Neural crest cell (in vitro differentiated cells): ENCODE results near the gene DTX2. TPM values are rescaled to one million over a fixed set of nuclear protein-coding genes. Genes with fewer than 3 reads are reported as not detected.
"Not testable (repeated sequence)": the region's sequence is repeated elsewhere in the genome, so short reads cannot be mapped to it uniquely, and the experiment has no call there.

Source experiments
- DNase-seq: peaks from one replicate; pipeline ENCODE4 v3.0.0; 2021; ENCODE audit warnings: low read depth, mixed read lengths, low spot score
- H3K27ac Mint-ChIP-seq: one replicate; pipeline ENCODE4 v1.8.0; 2021; ENCODE audit warnings: mild to moderate bottlenecking, mixed read lengths; ENCODE audit not compliant: unreplicated experiment
- H3K27me3 Mint-ChIP-seq: 2 replicates; pipeline ENCODE4 v1.8.0; 2021; ENCODE audit warnings: low read depth, mild to moderate bottlenecking, mixed read lengths
- H3K36me3 Mint-ChIP-seq: 2 replicates; pipeline ENCODE4 v1.8.0; 2021; ENCODE audit warnings: low read depth, mild to moderate bottlenecking, mixed read lengths
- H3K4me1 Mint-ChIP-seq: 2 replicates; pipeline ENCODE4 v1.8.0; 2021; ENCODE audit warnings: mixed read lengths
- H3K4me3 Mint-ChIP-seq: one replicate; pipeline ENCODE4 v1.8.0; 2021; ENCODE audit warnings: mild to moderate bottlenecking, mixed read lengths
- H3K9me3 Mint-ChIP-seq: 2 replicates; pipeline ENCODE4 v1.8.0; 2021; ENCODE audit warnings: mixed read lengths
- total RNA-seq: library from RNA; stranded (reverse); gene quantifications from 2 replicates; pipeline ENCODE4 v1.2.1, GENCODE V29; 2021

Gene DTX2
- total RNA-seq, 1 donor from 2014 or later = 24.2 TPM

GRCh38 chr7:76484456-76484855 is 22.9 kb downstream of the DTX2 start:
- not testable (repeated sequence) for H3K36me3 Mint-ChIP-seq, DNase-seq, H3K4me3 Mint-ChIP-seq, H3K27ac Mint-ChIP-seq, H3K4me1 Mint-ChIP-seq, H3K27me3 Mint-ChIP-seq, H3K9me3 Mint-ChIP-seq

GRCh38 chr7:76485822-76486610 is 24.5 kb downstream of the DTX2 start:
- H3K9me3 Mint-ChIP-seq, H3K4me1 Mint-ChIP-seq, H3K27ac Mint-ChIP-seq, H3K27me3 Mint-ChIP-seq, DNase-seq, H3K36me3 Mint-ChIP-seq, H3K4me3 Mint-ChIP-seq: not testable (repeated sequence)

DNA sequence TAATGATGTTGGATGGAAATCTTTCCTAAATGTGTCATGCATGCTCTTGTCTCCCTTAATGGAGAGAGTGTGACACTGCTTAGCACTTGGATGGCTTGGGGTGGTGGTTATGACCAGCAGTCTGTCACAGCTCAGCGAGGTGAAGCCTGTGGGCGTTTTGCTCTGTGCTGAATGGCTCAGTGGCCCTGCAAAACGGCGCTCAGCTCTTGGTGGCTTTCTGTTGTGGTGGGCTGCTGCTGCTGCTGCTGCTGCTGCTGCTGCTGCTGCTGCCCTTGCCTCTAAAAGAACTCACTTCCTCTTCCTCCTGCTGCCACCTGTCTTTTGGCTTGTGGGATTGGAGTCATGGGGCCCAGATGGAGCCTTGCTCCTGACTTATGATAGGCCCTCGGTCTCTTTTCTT is 25.1 kb downstream of the DTX2 start:
- H3K36me3 Mint-ChIP-seq = not testable (repeated sequence)

GRCh38 chr7:76487969-76488368 is 26.5 kb downstream of the DTX2 start:
- DNase-seq, H3K4me1 Mint-ChIP-seq, H3K36me3 Mint-ChIP-seq, H3K27me3 Mint-ChIP-seq, H3K4me3 Mint-ChIP-seq, H3K9me3 Mint-ChIP-seq, H3K27ac Mint-ChIP-seq: not testable (repeated sequence)

More for the DNA sequence above, 25.1 kb downstream of the DTX2 start:
- not testable (repeated sequence) for H3K4me1 Mint-ChIP-seq, H3K27me3 Mint-ChIP-seq, H3K4me3 Mint-ChIP-seq, DNase-seq, H3K9me3 Mint-ChIP-seq, H3K27ac Mint-ChIP-seq

DNA sequence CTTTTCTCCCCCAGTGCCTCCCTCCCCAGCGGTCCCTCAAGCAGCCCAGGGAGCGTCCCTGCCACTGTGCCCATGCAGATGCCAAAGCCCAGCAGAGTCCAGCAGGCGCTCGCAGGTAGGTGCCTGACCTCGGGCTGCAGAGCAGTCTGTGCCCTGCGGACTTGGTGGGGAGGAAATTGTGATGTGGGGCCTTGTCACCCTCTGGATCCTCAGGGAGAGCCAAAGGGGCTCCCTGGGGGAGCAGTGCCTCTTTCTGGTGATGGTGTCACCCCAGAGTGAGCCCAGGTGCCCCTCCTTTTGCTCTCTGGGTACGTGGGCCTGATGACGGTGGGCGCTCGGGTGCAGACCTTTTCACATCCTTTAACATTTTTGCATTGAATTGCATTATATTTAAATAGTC is 30.6 kb downstream of the DTX2 start:
- not testable (repeated sequence) for H3K4me1 Mint-ChIP-seq, H3K36me3 Mint-ChIP-seq, H3K9me3 Mint-ChIP-seq, H3K27ac Mint-ChIP-seq, H3K27me3 Mint-ChIP-seq, DNase-seq, H3K4me3 Mint-ChIP-seq

- H3K4me1 Mint-ChIP-seq, DNase-seq, H3K36me3 Mint-ChIP-seq, H3K27ac Mint-ChIP-seq, H3K4me3 Mint-ChIP-seq, H3K27me3 Mint-ChIP-seq, H3K9me3 Mint-ChIP-seq: not testable (repeated sequence)
Measured at GRCh38 chr7:76495717-76496116, 34.2 kb downstream of the DTX2 start.

DNA sequence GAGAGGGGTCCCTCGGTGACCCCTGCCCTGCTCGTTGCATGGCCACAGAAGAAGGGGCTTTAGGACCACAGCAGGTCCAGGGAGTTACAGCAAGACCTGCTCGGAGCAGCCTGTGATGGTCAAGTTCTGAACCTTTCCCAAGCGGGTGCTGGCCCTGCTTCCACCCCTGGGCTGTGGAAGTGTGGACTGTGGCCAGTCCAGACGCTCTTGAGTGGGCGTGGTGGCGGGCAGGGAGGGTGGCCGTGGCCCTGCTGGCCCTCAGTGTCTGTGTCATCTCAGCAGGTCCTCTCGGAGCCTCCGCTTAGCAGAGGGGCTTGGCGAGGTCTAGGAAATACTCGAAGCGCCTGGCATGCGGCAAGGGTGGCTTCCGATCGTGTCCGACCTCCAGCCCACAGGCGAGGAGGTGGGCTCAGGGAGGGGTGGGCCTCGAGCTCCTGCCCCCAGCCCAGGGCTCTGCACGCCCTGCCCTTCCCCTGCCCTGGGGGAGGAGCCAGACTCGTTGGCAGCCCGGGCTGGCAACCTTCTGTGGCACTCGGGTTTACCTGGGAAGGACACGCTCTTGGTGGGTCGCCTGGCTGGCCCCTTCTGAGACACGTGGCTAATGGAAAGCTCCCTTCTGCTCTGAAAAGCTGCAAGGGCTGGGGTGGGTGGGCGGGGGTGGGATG is 36.5 kb downstream of the DTX2 start:
- DNase-seq, H3K4me3 Mint-ChIP-seq, H3K4me1 Mint-ChIP-seq, H3K27me3 Mint-ChIP-seq, H3K27ac Mint-ChIP-seq, H3K9me3 Mint-ChIP-seq, H3K36me3 Mint-ChIP-seq: not testable (repeated sequence)

GRCh38 chr7:76498583-76499200 is 37.2 kb downstream of the DTX2 start:
- H3K4me1 Mint-ChIP-seq, H3K9me3 Mint-ChIP-seq, H3K4me3 Mint-ChIP-seq, DNase-seq, H3K36me3 Mint-ChIP-seq, H3K27ac Mint-ChIP-seq, H3K27me3 Mint-ChIP-seq: not testable (repeated sequence)

DNA sequence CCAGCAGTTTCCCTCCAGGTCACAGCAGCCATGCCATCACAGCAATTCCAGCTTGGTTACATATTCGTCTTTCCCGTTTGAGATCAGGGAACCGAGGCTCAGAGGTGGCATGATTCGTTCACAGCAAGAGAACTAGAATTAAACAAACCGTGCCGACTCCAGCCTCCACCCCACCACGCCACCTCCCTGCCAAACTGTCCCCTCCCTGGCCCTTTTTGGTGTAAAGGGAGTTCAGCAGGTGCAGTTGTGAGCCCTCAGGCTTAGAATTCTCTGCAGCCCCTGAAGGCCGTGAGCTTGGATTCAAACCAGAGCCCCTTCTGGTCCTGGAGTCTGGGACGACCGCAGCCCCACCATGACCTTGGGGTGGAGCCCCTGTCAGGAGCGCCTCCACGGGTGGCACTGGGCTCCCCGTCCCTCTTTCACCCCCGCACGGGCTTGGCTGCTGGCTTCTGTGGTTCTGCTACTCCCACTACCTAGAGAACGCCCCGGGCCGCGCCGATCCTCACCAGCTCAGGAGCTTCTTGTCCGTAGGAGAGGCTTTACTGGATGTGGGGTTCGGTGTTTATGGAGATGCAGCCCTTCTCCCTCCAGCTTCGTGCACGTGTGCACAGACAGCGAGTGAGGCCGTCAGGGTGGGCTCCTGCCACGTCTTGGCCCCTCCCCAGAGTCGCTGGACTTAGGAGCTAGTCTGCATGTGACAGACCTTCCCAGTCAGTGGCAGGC is 37.9 kb downstream of the DTX2 start:
- not testable (repeated sequence) for H3K27me3 Mint-ChIP-seq, H3K27ac Mint-ChIP-seq, H3K36me3 Mint-ChIP-seq, H3K4me3 Mint-ChIP-seq, DNase-seq, H3K4me1 Mint-ChIP-seq, H3K9me3 Mint-ChIP-seq

DNA sequence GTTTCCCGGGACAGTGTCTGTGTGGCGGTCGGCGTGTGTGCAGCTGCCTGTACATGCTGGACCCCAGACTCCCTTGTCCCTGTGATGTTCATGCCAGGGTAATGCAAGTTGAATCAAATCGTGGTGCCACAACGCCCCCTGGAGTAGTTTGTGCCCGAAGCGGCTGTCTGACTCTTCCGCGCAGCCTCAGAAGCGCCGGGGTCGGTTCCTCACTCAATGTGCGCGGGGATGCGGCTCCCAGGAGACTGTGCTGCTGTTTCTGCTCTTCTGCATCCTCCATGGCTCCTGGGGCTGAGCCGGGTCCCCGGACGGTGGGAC is 38.4 kb downstream of the DTX2 start:
- not testable (repeated sequence) for H3K36me3 Mint-ChIP-seq, H3K9me3 Mint-ChIP-seq, H3K4me3 Mint-ChIP-seq, H3K4me1 Mint-ChIP-seq, H3K27me3 Mint-ChIP-seq, H3K27ac Mint-ChIP-seq, DNase-seq

DNA sequence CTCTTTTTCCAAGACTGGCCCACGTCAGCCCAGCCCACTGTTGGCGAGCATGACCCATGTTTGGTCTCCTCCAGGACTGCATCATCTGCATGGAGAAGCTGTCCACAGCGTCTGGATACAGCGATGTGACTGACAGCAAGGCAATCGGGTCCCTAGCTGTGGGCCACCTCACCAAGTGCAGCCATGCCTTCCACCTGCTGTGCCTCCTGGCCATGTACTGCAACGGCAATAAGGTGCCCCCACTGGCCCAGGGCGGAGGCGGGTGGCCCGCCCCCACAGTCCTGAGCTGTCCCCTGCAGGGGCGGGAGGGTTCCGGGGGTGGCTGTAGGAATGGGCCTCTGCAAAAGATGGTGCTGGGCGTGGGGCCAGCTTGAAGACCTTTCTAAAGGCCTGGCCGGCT is 40.7 kb downstream of the DTX2 start:
- not testable (repeated sequence) for DNase-seq, H3K9me3 Mint-ChIP-seq, H3K4me3 Mint-ChIP-seq, H3K4me1 Mint-ChIP-seq, H3K27ac Mint-ChIP-seq, H3K27me3 Mint-ChIP-seq, H3K36me3 Mint-ChIP-seq

- not testable (repeated sequence) for H3K36me3 Mint-ChIP-seq, H3K27ac Mint-ChIP-seq, H3K4me1 Mint-ChIP-seq, DNase-seq, H3K9me3 Mint-ChIP-seq, H3K4me3 Mint-ChIP-seq, H3K27me3 Mint-ChIP-seq
Measured at GRCh38 chr7:76502836-76503235, 41.3 kb downstream of the DTX2 start.

- H3K36me3 Mint-ChIP-seq, H3K4me3 Mint-ChIP-seq, H3K27ac Mint-ChIP-seq, H3K27me3 Mint-ChIP-seq, DNase-seq, H3K9me3 Mint-ChIP-seq, H3K4me1 Mint-ChIP-seq: not testable (repeated sequence)
Measured at GRCh38 chr7:76503244-76503643, 41.7 kb downstream of the DTX2 start.
